H1 (cell line): ENCODE measurements around the gene VSX1. TPM values are rescaled to one million over a fixed set of nuclear protein-coding genes. Genes with fewer than 3 reads are reported as not detected.
A peak's percentile ranks its signal among the peaks of the same experiment; 100 is the strongest.

Experiments used
- CTCF ChIA-PET: fragments of 300-600 bp; sonication (Branson Sonifier 250); formaldehyde crosslinking; loops from one replicate; lab custom pipeline; 2021; ENCODE audit not compliant: partially characterized antibody; lab: Charles Lee
- POLR2A ChIA-PET: fragments of 300-600 bp; sonication (Branson Sonifier 250); formaldehyde crosslinking; loops from one replicate; lab custom pipeline; 2021; ENCODE audit warnings: inconsistent platforms; ENCODE audit not compliant: partially characterized antibody; lab: Charles Lee
- DNase-seq, 2 experiments: peaks; one replicate each; pipeline versions ENCODE4 v3.0.0 to v3.0.0-alpha.2; 2010 to 2022; ENCODE audit warnings: low spot score in 2 of 2, low read depth in 1 of 2, mixed read lengths in 1 of 2
- FAIRE-seq: peaks from 2 replicates; lab custom pipeline; 2011; peaks lifted over from hg19 to GRCh38; lab: Jason Lieb, UNC
- H2AFZ ChIP-seq: 2 replicates; pipeline ENCODE4 v1.8.1; 2012; ENCODE audit warnings: low read length, inconsistent platforms
- H2AK5ac ChIP-seq: 2 replicates; pipeline ENCODE4 v1.6.1; 2013; ENCODE audit warnings: low read depth, low read length
- H2BK120ac ChIP-seq: replicated peaks from 2 replicates; pipeline ENCODE3; 2013; ENCODE audit warnings: low read depth, low read length, inconsistent platforms
- H2BK12ac ChIP-seq: 2 replicates; pipeline ENCODE4 v1.6.1; 2013; ENCODE audit warnings: low read depth, low read length
- H2BK15ac ChIP-seq: 2 replicates; pipeline ENCODE4 v1.6.1; 2013; ENCODE audit warnings: low read length
- H2BK20ac ChIP-seq: 2 replicates; pipeline ENCODE4 v1.6.1; 2013; ENCODE audit warnings: low read length
- H2BK5ac ChIP-seq: 2 replicates; pipeline ENCODE4 v1.6.1; 2013; ENCODE audit warnings: low read depth, low read length
- H3K14ac ChIP-seq: 2 replicates; pipeline ENCODE4 v1.6.1; 2013; ENCODE audit warnings: inconsistent platforms; ENCODE audit not compliant: insufficient read length
- H3K18ac ChIP-seq: 2 replicates; pipeline ENCODE4 v1.6.1; 2013; ENCODE audit warnings: low read length; ENCODE audit errors: extremely low read depth
- H3K23ac ChIP-seq: 2 replicates; pipeline ENCODE4 v1.6.1; 2013; ENCODE audit warnings: inconsistent platforms; ENCODE audit not compliant: insufficient read length
- H3K23me2 ChIP-seq: 2 replicates; pipeline ENCODE4 v1.6.1; 2013; ENCODE audit warnings: low read depth, low read length
- H3K27ac ChIP-seq: 2 replicates; pipeline ENCODE4 v1.6.1; 2011; ENCODE audit warnings: low read depth, low read length, inconsistent platforms
- H3K27me3 ChIP-seq, 4 experiments: replicated peaks in 1 of 4; 1 replicate in 1 of 4; 2 replicates in 3 of 4; pipeline versions ENCODE4 v1.6.1 to v1.8.1; 2011 to 2013; ENCODE audit warnings: low read length in 3 of 4, mild to moderate bottlenecking in 3 of 4, inconsistent platforms in 2 of 4, mixed read lengths in 2 of 4, moderate library complexity in 1 of 4; ENCODE audit not compliant: control insufficient read depth in 3 of 4, insufficient read depth in 3 of 4; ENCODE audit errors: extremely low read depth in 1 of 4
- H3K36me3 ChIP-seq, 4 experiments: 2 replicates each; pipeline versions ENCODE4 v1.6.1 to v1.8.1; 2011 to 2013; ENCODE audit warnings: mild to moderate bottlenecking in 4 of 4, low read length in 3 of 4, moderate library complexity in 2 of 4, control low read depth in 1 of 4, inconsistent platforms in 1 of 4; ENCODE audit not compliant: insufficient read depth in 4 of 4, control insufficient read depth in 2 of 4
- H3K4ac ChIP-seq: replicated peaks from 2 replicates; pipeline ENCODE3; 2013; ENCODE audit warnings: low read length, low read depth, mixed read lengths, inconsistent platforms; ENCODE audit not compliant: insufficient read length
- H3K4me1 ChIP-seq, 4 experiments: replicated peaks in 1 of 4; 1 replicate in 1 of 4; 2 replicates in 3 of 4; pipeline versions ENCODE4 v1.6.1 to v1.8.1; 2011 to 2013; ENCODE audit warnings: low read length in 3 of 4, inconsistent platforms in 2 of 4, mixed read lengths in 1 of 4; ENCODE audit not compliant: insufficient read depth in 4 of 4, control insufficient read depth in 3 of 4
- H3K4me2 ChIP-seq, 2 experiments: 2 replicates each; pipeline versions ENCODE4 v1.6.1 to v1.8.1; 2011 to 2013; ENCODE audit warnings: low read depth in 2 of 2, low read length in 2 of 2, control low read depth in 1 of 2, inconsistent platforms in 1 of 2, mild to moderate bottlenecking in 1 of 2; ENCODE audit not compliant: insufficient read depth in 1 of 2
- H3K4me3 ChIP-seq, 4 experiments: fragments of 200-600, 300-600 bp in 1 of 4; sonication (generic), shearing (Covaris generic), sonication (Bioruptor Twin) in 1 of 4; 2 replicates each; pipeline versions ENCODE4 v1.5.1 to v1.8.1; 2011 to 2016; ENCODE audit warnings: low read length in 4 of 4, low read depth in 3 of 4, control low read depth in 2 of 4, inconsistent platforms in 2 of 4, mild to moderate bottlenecking in 2 of 4, mixed read lengths in 1 of 4, moderate library complexity in 1 of 4; ENCODE audit not compliant: insufficient read depth in 2 of 4; ENCODE audit errors: extremely low read depth in 1 of 4
- H3K56ac ChIP-seq: replicated peaks from 2 replicates; pipeline ENCODE3; 2013; ENCODE audit warnings: low read depth, mild to moderate bottlenecking, mixed read lengths, low read length, inconsistent platforms; ENCODE audit not compliant: insufficient read length
- H3K79me1 ChIP-seq: 2 replicates; pipeline ENCODE4 v1.6.1; 2013; ENCODE audit warnings: low read depth, low read length, control low read depth
- H3K79me2 ChIP-seq, 2 experiments: 2 replicates each; pipeline versions ENCODE4 v1.6.1 to v1.8.1; 2012 to 2013; ENCODE audit warnings: low read length in 2 of 2, mild to moderate bottlenecking in 2 of 2, inconsistent platforms in 1 of 2; ENCODE audit not compliant: insufficient read depth in 2 of 2, control insufficient read depth in 1 of 2
- H3K9ac ChIP-seq, 4 experiments: replicated peaks in 1 of 4; 1 replicate in 1 of 4; 2 replicates in 3 of 4; pipeline versions ENCODE4 v1.6.1 to v1.8.1; 2011 to 2013; ENCODE audit warnings: low read depth in 3 of 4, low read length in 3 of 4, control low read depth in 2 of 4, mild to moderate bottlenecking in 2 of 4, moderate library complexity in 2 of 4, inconsistent platforms in 1 of 4; ENCODE audit errors: extremely low read depth in 1 of 4
- H3K9me3 ChIP-seq, 2 experiments: 2 replicates each; pipeline versions ENCODE4 v1.6.1 to v1.8.1; 2012 to 2013; ENCODE audit warnings: mild to moderate bottlenecking in 2 of 2, moderate library complexity in 2 of 2, control low read depth in 1 of 2, inconsistent platforms in 1 of 2, low read depth in 1 of 2, low read length in 1 of 2, mixed read lengths in 1 of 2; ENCODE audit not compliant: insufficient read depth in 2 of 2
- H4K20me1 ChIP-seq, 2 experiments: replicated peaks in 1 of 2; 2 replicates each; pipeline versions ENCODE3 to v1.8.1; 2011 to 2013; ENCODE audit warnings: inconsistent platforms in 2 of 2, low read length in 2 of 2, mild to moderate bottlenecking in 1 of 2; ENCODE audit not compliant: insufficient read depth in 2 of 2, control insufficient read depth in 1 of 2
- H4K5ac ChIP-seq: 2 replicates; pipeline ENCODE4 v1.6.1; 2013; ENCODE audit warnings: low read length, low read depth, mixed read lengths, inconsistent platforms; ENCODE audit not compliant: insufficient read length
- H4K8ac ChIP-seq: 2 replicates; pipeline ENCODE4 v1.8.0; 2013; ENCODE audit warnings: mild to moderate bottlenecking, moderate library complexity, low read length, inconsistent platforms; ENCODE audit not compliant: insufficient read depth; ENCODE audit errors: extremely low read depth
- H4K91ac ChIP-seq: replicated peaks from 2 replicates; pipeline ENCODE3; 2013; ENCODE audit warnings: low read length, mixed read lengths, inconsistent platforms; ENCODE audit not compliant: insufficient read length
- BACH1 ChIP-seq: IDR thresholded peaks from 2 replicates; pipeline ENCODE4 v1.6.1; 2012; ENCODE audit warnings: low read length, improper control_type of control experiment
- CEBPB ChIP-seq: IDR thresholded peaks from 2 replicates; pipeline ENCODE4 v1.6.1; 2012; ENCODE audit warnings: low read depth, low read length
- CHD2 ChIP-seq: IDR thresholded peaks from 2 replicates; pipeline ENCODE4 v1.6.1; 2012; ENCODE audit warnings: low read length, improper control_type of control experiment
- MAFK ChIP-seq: IDR thresholded peaks from 2 replicates; pipeline ENCODE4 v1.6.1; 2012; ENCODE audit warnings: low read depth, mild to moderate bottlenecking, improper control_type of control experiment, low read length
- NANOG ChIP-seq: IDR thresholded peaks from 2 replicates; pipeline ENCODE4 v1.6.1; 2011; ENCODE audit warnings: low read length, low read depth, mild to moderate bottlenecking, inconsistent platforms; ENCODE audit not compliant: insufficient read depth, poor library complexity, severe bottlenecking
- RXRA ChIP-seq: IDR thresholded peaks from 2 replicates; pipeline ENCODE4 v1.6.1; 2011; ENCODE audit warnings: low read depth, mild to moderate bottlenecking, low read length, moderate library complexity; ENCODE audit not compliant: insufficient read depth
- TEAD4 ChIP-seq: IDR thresholded peaks from 2 replicates; pipeline ENCODE4 v1.6.1; 2012; ENCODE audit warnings: low read depth, low read length, inconsistent platforms, mixed read lengths
- WGBS, 2 experiments: shearing (Covaris generic) in 1 of 2; methylation state at CpG; one replicate each; pipeline versions ENCODE4 v1.1.6 to v1.1.7; 2013 to 2015; ENCODE audit warnings: low lambda C conversion rate in 2 of 2, mixed read lengths in 2 of 2, inconsistent platforms in 1 of 2, low coverage in 1 of 2, missing lambda C conversion rate in 1 of 2; ENCODE audit not compliant: insufficient replicate concordance in 2 of 2, insufficient coverage in 1 of 2, insufficient read length in 1 of 2; ENCODE audit errors: extremely low coverage in 1 of 2, missing lambda C conversion rate in 1 of 2; 5-methylcytosine and 5-hydroxymethylcytosine counted together
- polyA plus RNA-seq, 7 experiments: library from polyadenylated mRNA; depleted of rRNA in 3 of 7; stranded (reverse) in 5 of 7; unstranded in 2 of 7; fragments of >200 nt in 5 of 7; fragments of 200-250 nt in 2 of 7; gene quantifications; 1 replicate in 5 of 7; 2 replicates in 1 of 7; 4 replicates in 1 of 7; pipeline versions ENCODE4 v1.2.1 to v1.2.3, GENCODE V29; 2011 to 2013; ENCODE audit warnings: missing spikeins in 2 of 7, mixed read lengths in 2 of 7
- total RNA-seq: library from RNA; stranded (reverse); fragmentation: NEBNext Ultra II Directional; extraction: Animal tissue kit (Norgen Biotek cat#: 25700); gene quantifications from 2 replicates; pipeline ENCODE4 v1.2.1, GENCODE V29; 2021
- TF ChIP-seq, protein P1 (sequence below): IDR thresholded peaks from 2 replicates; pipeline ENCODE4 v1.6.1; 2012; ENCODE audit warnings: inconsistent platforms

VSX1 gene
- total and polyA plus RNA-seq, 2 of the 8 experiments (the other 6 are each of a cell fraction or from before 2014, with no cell fraction given): 0.14 TPM; not detected in 1

DNA sequence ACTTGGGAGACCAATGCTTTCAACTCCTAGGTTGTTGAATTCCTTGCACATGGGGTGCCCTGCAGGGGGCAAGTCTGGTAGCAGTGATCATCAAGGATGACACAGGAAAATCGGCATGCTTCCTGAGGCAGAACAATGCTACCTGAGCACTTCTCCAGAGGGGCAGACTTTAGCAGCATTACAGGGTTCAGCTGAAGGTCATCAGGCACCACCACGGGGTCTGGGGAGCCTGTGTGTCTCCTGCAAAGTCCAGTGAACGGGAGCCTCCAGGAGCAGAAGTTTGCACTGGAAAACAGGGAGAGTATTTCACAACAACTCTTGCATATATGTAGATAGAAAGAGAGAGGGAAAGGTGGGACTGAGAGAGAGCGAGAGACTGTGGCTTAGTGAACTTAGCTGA, 10.2 kb downstream of the VSX1 start:
- CTCF ChIA-PET: interaction anchor here (1.1 to 1.5 kb wide), 3 partner anchors 10 to 108 kb away, joined by 4 to 8 read pairs (median 5); no protein-coding TSS in a partner anchor
- Histone ChIP-seq H4K8ac (no peak overlapping the region), H3K9me3 (no peaks in the 10 kb centered on the region), H2BK15ac (no peak overlapping the region), H3K23ac (no peak overlapping the region), H3K79me2 (no peaks in the 10 kb centered on the region), H3K27me3 (peaks cover 0 to 6% (median 4%) of the 10 kb centered on the region in 4 experiments; a peak in 6 of 7 replicates), H4K91ac (no peak overlapping the region), H3K79me1 (no peaks in the 10 kb centered on the region), H3K4me1 (peaks cover 0 to 8% (median 3%) of the 10 kb centered on the region in 4 experiments; a peak in 6 of 7 replicates), H3K4me2 (no peak overlapping the region), H3K27ac (no peak overlapping the region), H3K9ac (no peak overlapping the region), H2AFZ (no peak overlapping the region), H2BK120ac (no peak overlapping the region), H2AK5ac (no peak overlapping the region), H4K20me1 (peaks cover 0 to 10% of the 10 kb centered on the region in 2 experiments), H2BK5ac (no peak overlapping the region), H3K4me3 (no peak overlapping the region), H3K36me3 (no peaks in the 10 kb centered on the region), H3K18ac (no peak overlapping the region), H2BK20ac (no peak overlapping the region), H3K4ac (no peak overlapping the region), H3K56ac (no peak overlapping the region), H3K23me2 (peaks cover 8% of the 10 kb centered on the region; the same call in 1 of the 2 replicates), H3K14ac (no peak overlapping the region), H2BK12ac (no peak overlapping the region), H4K5ac (no peak overlapping the region)
- DNase-seq (peak in 1 of 2 experiments; percentile 47), FAIRE-seq (no peak)
- POLR2A ChIA-PET: no interaction called here
- 51% methylated on average over 4 of the region's 4 CpGs; no CpG with 5 or more reads in 1 of the 2 experiments for WGBS, 2 experiments
- TF ChIP-seq MAFK (peak; percentile 54; the same call in 1 of the 2 replicates), BACH1 (peak; percentile 49; the same call in 1 of the 2 replicates), RXRA (peak; percentile 79; the same call in 1 of the 2 replicates), NANOG (peak; percentile 89), TEAD4 (peak; percentile 35; the same call in 1 of the 2 replicates), CHD2 (no peak), CEBPB (peak; percentile 12; the same call in 1 of the 2 replicates)
- TF ChIP-seq, protein P1, sequence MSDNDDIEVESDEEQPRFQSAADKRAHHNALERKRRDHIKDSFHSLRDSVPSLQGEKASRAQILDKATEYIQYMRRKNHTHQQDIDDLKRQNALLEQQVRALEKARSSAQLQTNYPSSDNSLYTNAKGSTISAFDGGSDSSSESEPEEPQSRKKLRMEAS: no peak
